Liver (tissue), 3 donors: Measurements from ENCODE around the gene MYO15B.

Source experiments
- CTCF ChIP-seq: fragments of 150-350 bp; IDR thresholded peaks from 2 replicates; pipeline ENCODE4 v1.5.1; 2017; ENCODE audit warnings: improper control_type of control experiment, low read depth, low read length; ENCODE audit not compliant: missing input control
- HNF4A ChIP-seq, 2 donors: conservative IDR thresholded peaks; 2 replicates each; pipeline ENCODE4 v1.6.1; 2016; ENCODE audit warnings: antibody characterized with exemption in 2 of 2, mild to moderate bottlenecking in 2 of 2
- donor health status: healthy.
- donor health status: healthy.

- TF ChIP-seq CTCF (no peak), HNF4A (conservative IDR thresholded peaks at IDR 0.05) (no peak)
Measured at GRCh38 chr17:75573540-75573957, 14.1 kb upstream of the MYO15B start.
